Measurements from ENCODE around the gene TMC6.
"Not testable (repeated sequence)": the region's sequence is repeated elsewhere in the genome, so short reads cannot be mapped to it uniquely, and the experiment has no call there.

The TMC6 gene, protein sequence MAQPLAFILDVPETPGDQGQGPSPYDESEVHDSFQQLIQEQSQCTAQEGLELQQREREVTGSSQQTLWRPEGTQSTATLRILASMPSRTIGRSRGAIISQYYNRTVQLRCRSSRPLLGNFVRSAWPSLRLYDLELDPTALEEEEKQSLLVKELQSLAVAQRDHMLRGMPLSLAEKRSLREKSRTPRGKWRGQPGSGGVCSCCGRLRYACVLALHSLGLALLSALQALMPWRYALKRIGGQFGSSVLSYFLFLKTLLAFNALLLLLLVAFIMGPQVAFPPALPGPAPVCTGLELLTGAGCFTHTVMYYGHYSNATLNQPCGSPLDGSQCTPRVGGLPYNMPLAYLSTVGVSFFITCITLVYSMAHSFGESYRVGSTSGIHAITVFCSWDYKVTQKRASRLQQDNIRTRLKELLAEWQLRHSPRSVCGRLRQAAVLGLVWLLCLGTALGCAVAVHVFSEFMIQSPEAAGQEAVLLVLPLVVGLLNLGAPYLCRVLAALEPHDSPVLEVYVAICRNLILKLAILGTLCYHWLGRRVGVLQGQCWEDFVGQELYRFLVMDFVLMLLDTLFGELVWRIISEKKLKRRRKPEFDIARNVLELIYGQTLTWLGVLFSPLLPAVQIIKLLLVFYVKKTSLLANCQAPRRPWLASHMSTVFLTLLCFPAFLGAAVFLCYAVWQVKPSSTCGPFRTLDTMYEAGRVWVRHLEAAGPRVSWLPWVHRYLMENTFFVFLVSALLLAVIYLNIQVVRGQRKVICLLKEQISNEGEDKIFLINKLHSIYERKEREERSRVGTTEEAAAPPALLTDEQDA
- total RNA-seq: 501 to 511 reads per million in 2 donors

DNA sequence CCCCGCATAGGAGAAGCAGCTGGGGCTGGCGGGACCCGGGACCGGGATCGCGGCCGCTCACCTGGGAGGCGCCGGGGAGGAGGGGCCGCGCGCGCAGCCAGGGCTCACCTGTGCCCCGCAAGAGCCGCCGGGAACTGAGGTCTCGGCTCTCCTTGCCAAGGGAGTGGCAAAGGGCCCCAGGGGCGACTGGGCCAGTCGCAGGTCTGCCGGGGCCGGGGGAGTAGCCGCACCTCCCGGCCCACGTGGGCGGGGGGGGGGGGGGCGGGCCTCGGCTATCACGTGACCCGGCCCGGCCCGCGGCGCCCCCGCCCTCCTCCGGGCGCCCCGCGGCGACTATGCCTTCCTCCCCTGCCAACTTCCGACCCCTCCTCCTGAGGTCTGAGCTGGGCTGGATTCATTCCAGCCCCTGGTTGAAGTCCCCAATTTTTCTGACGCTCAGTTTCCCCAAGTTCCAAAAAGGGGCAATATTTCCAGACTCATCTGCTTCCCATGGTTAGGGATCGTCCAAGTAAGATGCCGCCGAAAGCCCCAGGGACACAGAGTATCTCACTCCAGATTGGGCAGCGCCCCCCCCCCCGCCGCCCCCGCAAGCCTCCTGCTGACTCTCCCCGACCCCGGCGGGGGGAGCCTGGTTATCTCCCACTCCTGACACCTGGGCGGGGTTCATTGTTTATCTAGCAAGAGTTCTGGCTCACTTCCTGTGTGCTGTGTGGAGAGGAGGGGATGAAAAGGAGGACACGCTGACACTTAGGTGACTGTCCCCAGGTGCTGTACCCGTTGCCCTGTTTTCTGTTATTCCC, at the start of gene TMC6:
Gene TMC6 (minus strand): TSS at position 205 of the 800 bp plus-strand sequence. CDS start 1,923 bp downstream, outside the sequence.
- peak in 3 of 5 experiments; percentile 67 to 89 (median 83) for DNase-seq

DNA sequence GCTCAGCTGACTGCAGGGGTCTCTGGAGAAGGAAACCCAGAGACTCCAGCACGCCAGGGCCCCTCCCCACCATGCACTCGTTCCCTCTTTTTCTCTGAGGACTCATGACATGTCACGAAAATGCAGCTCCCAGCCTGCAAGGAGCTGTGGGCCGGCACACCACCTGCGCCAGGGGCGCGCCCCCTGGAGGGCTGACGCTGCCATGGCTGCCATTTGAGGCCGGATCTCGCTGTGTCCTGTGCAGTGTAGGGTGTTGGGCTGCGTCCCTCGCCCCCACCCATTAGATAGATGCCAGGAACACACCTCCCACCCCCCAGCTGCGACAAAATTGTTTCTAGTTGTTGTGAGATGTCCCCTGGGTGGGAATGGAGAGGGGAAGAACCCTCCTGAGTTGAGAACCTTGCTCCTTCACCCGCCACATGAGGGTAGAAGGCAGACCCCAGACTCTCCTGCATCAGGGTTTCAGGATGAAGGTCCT, 48.0 kb upstream of the TMC6 start:
- peak; percentile 48 to 78 (median 65) for DNase-seq

DNA sequence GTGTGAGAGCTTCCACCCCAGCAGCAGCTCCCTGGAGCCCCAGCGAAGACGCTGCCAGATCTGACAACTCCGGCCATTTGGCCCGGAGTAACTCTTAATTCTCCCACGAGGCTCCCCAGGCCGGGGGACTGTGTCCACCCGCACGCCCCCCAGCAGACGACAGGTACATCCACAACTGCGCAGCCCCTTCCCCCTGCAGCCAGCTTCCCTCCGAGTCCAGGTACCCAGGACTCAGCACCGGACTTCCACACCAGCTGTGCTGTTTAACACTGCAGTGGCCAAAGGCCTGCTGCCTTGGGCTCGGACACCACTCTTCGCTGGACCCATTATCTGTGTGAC, 47.1 kb upstream of the TMC6 start:
- no peak for DNase-seq

DNA sequence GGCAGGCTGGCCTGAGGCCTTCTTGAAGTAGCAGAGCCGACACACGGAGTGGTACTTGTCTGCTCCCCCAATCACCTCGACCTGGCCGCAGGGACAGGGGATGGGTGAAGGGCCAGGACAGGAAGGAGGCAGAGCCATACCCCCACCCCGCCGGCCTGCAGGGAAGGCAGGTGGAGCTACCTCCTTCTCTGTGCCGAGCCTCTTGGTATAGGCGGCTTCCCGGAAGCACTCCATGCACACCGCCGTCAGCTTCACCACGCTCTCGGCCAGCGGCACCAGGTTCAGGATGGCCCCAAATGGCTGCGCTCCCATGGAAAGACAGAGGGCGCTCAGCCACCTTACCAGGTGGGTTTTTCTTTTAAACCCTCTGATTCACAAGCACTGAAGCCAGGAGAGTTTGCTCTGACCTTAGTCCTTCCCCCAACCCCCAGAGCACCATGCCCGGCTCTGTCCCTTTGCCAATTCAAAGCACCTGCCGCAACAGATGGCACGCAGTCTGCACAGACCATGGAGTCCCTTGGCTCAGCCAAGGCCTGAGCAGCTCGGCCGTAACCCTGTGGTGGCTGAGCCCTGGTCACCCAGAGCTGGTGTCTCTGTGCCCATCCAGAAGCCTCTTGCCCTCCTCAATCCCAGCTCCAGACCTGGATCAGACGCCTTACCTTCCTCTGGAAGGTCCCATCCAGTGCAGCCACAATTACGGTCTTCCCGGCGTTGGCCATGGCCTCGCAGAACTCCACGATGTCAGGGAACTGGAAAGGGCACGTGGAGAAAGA, 46.5 kb upstream of the TMC6 start:
- DNase-seq: no peak

DNA sequence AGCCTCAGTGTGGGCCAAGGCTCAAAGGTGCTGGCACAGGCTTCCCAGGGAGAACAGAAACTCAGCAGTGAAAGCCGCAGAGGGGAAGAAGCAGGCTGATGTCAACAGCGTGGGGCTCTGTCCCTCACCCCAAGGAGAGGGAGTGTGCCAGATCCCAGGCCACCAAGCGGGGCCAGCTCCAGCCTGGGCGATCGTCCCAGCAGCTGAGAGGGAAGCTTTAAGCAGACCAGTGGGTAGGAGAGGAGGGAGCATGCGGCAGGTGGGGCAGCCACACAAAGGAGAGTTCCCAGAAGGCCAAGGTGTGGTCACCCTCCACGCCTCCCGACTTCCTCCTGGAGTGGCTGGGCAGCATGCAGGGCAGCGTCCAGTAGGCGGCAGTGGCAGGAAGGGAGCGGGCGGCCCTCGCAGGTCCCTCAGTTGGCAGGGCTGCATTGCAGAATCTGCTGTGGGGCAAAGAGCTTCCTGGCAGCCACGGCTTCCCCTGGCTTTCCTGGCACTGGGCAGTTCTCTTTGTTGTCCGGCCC, 45.9 kb upstream of the TMC6 start:
- no peak for DNase-seq

DNA sequence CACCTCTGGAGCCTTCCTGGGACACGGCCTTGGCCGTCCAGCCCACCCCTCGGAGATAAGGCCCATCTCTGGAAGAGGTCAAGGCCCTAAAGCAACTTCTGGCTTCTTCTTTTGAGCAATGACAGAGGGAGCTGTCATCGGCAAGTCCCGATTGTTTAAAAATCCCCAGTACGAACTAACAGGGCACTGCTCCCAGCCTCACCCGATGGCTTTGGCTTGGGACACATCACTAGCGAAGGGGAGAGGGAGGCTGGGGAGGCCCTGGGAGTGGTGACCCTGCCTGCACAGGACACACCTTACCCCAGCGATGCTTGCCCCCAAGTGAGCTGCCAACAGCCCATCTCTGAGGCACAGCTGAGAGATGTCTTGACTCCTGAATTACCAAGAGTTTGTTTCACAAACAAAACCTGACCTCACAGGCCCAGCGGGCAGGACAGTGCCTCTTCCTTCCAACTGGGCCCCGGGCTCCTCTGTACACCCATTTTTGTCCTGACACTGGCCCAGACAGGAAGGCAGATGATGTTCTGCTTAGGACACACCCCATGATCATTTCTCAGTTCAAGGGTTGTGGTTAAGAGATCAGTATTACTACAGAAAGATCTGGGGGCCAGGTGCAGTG, 44.7 kb upstream of the TMC6 start:
- peak in 2 of 5 experiments; percentile 23 to 78 for DNase-seq

DNA sequence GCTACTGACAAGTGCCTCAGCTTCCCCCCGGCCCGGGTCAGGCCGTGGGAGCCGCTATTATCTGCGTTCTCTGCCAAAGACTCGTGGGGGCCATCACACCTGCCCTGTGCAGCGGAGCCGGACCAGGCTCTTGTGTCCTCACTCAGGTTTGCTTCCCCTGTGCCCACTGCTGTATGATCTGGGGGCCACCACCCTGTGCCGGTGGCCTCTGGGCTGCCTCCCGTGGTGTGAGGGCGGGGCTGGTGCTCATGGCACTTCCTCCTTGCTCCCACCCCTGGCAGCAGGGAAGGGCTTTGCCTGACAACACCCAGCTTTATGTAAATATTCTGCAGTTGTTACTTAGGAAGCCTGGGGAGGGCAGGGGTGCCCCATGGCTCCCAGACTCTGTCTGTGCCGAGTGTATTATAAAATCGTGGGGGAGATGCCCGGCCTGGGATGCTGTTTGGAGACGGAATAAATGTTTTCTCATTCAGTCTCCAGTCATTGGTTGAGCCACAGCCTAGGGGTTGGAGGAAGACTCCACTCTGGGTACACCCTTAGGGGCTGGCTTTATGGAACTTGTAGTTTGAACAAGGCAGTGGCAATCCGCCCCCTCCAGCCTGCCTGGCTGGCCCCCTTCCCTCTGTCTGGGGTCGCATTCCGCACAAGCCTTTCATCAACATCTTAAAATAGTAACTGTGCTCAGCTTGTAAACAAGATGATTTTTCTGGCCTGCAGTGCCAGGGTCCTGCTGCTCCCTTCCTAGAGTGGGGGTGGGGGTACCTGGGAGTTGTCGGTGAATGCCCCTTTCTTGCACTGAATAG, 43.9 kb upstream of the TMC6 start:
- no peak for DNase-seq

DNA sequence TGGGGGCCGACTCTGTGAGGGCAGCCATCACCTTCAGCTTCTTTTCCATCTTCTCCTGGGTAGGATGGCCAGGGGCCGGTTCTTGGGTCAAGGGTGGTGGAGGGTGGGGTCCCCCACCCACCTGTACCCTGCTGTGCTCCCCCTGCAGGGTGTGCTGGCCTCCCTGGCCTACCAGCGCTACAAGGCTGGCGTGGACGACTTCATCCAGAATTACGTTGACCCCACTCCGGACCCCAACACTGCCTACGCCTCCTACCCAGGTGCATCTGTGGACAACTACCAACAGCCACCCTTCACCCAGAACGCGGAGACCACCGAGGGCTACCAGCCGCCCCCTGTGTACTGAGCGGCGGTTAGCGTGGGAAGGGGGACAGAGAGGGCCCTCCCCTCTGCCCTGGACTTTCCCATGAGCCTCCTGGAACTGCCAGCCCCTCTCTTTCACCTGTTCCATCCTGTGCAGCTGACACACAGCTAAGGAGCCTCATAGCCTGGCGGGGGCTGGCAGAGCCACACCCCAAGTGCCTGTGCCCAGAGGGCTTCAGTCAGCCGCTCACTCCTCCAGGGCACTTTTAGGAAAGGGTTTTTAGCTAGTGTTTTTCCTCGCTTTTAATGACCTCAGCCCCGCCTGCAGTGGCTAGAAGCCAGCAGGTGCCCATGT, 43.2 kb upstream of the TMC6 start:
- DNase-seq: not testable (repeated sequence)

DNA sequence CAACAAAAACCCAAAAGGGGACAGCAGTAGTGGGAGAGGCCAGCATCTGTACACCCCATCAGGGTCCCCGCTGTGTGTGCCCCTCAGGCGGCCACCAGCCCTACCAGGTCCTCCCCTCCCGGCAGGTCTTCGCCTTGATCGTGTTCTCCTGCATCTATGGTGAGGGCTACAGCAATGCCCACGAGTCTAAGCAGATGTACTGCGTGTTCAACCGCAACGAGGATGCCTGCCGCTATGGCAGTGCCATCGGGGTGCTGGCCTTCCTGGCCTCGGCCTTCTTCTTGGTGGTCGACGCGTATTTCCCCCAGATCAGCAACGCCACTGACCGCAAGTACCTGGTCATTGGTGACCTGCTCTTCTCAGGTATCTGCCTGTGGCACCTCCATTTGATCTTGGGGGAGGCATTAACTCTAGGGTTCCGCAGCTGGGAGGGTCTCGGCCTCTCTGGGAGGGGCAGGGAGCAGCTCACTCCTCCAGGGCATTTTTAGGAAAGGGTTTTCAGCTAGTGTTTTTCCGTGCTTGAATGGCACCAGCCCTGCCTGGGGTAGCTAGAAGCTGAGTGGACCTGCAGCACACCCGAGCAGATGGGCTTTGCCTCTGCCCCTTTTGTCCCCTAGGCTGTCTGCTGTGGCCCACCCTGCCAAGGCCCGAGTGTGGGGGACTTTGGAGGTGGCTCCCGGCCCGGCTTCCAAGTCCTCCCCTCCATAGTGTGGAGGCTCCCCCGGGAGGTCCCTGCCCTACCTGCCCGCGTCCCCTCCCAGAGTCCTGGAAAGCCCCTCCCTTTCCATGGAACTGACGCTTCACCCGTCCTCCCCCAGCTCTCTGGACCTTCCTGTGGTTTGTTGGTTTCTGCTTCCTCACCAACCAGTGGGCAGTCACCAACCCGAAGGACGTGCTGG, 42.4 kb upstream of the TMC6 start:
- DNase-seq: no peak

DNA sequence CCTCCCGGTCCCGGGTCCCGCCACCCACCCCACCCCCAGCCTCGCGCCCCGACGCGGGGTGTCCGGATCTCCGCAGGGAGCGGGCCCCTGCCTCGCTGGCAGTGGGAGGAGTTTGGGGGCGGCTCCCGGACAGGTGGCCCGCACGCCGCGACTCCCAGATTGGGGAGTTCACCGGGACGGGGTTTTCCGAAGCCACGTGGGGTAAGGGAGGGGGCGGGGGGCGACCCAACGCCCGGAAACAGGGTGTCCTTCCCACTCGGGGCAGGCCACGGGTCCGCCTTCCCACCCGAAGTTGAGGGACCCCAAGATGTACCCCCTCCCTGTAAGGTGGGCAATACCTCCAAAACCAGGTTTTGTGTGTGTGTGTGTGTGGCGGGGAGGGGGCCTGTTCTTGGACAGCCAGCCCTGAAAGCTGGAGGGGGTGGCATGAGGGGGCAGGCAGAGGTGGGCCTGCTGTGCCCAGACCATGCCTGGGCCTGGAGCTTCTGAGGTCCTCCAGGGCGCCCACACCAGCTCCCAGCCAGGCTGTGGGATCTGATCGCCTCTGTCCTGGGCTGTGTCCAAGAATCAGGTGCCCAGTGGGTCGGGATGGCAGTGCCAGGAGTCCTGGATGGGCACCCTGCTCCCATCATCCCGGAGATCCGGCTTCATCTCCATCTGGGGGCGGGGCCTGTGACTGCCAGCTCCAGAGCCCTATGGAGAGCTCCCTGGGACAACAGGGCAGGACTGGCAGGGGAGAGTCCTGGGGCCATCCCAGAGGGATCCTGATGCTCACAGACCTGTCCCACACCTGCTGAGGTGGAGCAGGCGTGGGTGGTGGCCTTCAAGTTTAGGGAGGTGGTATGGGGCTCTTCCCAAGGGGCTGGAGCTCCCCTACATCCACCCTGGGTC, 40.6 kb upstream of the TMC6 start:
- DNase-seq: peak; percentile 28 to 60 (median 47)

DNA sequence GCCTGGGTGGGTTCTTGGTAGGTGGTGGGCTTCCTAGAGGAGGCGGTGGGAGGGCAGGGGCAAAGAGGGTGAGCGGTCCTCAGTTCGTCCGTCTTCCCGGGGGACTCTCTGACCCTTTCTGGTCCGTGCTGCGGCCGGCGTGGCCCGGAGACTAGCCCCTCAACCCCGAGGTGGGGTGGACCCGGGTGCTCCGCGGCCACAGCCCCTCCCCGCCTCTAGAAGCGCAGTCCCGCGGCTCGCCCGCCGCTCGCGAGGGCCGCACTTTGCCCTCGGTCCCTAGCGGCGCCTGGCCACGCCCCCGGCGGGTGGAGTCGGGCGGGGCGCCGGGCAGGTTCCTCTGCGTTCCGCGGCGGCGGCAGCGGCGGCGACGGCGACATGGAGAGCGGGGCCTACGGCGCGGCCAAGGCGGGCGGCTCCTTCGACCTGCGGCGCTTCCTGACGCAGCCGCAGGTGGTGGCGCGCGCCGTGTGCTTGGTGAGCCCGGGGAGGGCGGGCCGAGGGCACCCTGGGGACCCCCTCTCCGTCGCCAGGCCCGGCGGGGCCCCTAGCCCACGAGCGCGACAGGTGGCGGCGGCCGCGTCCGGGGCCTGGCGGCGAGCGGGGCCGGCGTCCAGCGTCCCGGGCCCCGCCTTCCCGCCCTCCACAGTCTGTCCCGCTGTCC, 39.8 kb upstream of the TMC6 start, which contains the start of gene SYNGR2:
Gene SYNGR2 (plus strand): TSS at position 340 of the 661 bp plus-strand sequence. CDS start 36 bp downstream, at position 376.
- DNase-seq: peak; percentile 72 to 91 (median 78)

DNA sequence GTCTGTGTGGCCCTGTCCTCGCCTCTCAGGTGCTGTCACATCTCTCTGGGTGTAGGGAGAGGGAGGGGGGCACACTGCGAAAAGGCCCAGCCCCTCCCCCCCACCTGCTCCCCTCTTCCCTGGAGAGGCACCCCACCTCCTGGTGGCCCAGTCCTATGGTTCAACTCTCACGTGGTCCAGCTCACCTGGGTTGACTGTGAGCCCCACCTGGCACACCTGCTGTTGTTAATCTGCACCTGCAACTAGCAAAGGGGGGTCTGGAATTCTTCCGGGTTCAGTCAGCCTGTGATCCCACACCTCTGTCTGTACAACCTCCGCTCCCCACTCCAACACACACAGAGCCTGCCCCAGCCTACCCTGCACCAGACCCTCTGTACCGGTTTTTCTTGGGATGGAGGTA, 37.9 kb upstream of the TMC6 start:
- DNase-seq: no peak

DNA sequence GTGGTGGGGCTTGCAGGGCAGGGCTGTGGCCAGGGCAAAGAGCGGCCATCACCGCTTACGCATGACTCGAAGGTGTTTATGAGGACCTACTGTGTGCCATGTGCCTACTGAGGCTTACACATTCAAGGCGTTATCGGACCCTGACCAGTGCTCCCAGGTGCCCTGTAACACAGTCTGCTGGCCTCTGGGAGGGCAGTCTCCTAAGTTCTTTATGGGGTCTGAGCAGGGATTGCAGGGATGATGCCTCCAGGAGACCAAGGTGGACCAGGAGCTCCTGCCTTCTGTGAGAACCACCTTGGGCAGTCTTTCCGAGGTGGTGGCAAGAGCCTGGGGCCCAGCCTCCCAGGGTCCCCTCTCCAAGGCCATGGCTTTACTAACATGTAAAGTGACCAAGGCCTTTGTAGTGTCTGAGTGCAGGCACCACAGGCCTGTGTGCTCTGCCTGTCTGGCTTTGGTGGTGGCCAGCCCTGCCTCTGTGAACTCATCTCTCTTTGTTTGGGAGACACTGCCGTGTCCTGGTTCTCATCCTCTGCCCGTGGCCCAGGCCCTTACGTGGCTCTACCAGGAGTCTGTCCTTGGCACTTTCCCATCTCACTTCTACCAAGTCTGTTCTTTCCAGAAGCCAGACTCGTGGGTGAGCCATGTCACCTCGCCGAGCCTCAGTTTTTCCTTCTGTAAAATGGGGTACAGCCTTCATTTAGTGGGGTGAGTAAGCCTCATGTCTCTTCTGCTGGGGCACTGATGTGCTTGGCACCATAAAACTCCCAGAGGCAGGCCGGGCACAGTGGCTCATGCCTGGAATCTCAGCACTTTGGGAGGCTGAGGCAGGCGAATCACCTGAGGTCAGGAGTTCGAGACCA, 36.4 kb upstream of the TMC6 start:
- DNase-seq: no peak

DNA sequence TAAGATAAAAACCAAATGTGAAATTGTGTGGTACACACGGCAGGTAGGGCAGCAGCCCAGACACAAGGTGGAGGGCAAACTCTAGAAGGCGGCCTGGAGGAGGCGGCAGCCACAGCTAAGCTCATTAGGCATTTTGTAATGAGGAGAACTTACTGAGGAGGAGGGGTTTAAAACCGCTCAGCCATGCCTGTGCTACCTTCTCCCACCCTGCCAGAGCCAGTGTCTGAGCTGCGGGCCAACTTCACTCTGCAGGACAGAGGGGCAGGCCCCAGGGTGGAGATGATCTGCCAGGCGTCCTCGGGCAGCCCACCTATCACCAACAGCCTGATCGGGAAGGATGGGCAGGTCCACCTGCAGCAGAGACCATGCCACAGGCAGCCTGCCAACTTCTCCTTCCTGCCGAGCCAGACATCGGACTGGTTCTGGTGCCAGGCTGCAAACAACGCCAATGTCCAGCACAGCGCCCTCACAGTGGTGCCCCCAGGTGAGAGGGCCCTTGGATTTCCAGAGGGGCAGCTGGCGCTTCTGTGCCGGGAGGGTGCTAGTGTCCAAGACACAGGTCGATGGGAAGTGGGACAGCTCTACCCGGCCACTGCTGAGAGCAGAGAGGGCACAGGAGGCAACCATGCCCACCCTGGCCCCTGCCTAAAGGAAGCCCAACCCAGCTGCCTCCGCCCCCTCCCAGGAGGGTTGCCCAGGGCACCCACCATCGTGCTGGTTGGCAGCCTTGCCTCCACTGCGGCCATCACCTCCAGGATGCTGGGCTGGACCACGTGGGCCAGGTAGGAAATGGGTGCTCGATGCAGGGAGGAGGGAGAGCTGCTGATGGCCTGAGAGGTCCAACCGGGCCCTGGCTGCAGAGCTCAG, 35.6 kb upstream of the TMC6 start:
- DNase-seq: no peak
